Stimulated activated CD4-positive, alpha-beta T cell treated with anti-CD3 and anti-CD28 coated beads, Interleukin-12 subunit alpha, Interleukin-12 subunit beta, amount 100 ng/mL, for 24 hours (primary cell): ENCODE measurements around the gene CCDC187.
"Not testable (repeated sequence)": the region's sequence is repeated elsewhere in the genome, so short reads cannot be mapped to it uniquely, and the experiment has no call there.

Experiments
- DNase-seq, 2 experiments: peaks; one replicate each; pipeline ENCODE4 v3.0.0-alpha.2; 2020; ENCODE audit warnings: low read depth in 2 of 2

Gene CCDC187

GRCh38 chr9:136240941-136241340, 63.0 kb downstream of the CCDC187 start:
- DNase-seq = no peak

- no peak for DNase-seq
Measured at GRCh38 chr9:136239983-136240330, 63.9 kb downstream of the CCDC187 start.

DNA sequence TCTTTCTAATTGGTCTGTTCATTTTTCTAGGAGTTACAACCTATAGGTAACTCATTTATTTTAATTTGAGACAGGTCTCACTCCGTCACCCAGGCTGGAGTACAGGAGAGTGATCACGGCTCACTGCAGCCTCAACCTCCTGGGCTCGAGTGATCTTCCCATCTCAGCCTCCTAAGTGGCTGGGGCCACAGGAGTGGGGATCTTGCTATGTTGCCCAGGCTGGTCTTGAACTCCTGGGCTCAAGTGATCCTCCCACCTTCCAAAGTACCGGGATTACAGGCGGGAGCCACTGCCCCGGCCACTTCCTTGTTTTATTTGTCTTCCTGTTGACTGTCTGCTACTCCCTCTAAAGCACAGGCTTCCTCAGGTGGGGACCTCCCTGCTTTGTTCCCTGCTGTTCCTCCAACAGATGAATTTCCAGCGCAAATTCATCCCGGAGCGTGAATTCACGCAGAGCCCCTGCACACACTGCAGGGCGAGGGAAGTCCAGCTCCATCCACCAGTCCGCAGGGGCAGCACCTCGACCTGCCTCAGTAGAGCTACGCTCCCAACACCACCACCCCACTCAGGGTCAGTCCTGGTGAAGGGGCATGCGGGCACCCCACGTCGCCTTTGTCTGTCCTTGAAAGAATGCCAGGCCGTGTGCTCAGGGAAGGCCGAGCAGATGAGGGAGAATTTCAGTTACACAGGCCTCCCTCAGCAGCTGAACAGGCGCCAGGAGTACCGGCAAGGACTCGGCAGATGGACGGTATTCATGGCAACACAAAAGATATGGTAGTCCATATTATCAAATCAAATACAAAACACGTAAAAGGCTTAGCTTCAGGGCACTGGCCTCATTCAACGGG, 64.5 kb downstream of the CCDC187 start:
- no peak for DNase-seq

DNA sequence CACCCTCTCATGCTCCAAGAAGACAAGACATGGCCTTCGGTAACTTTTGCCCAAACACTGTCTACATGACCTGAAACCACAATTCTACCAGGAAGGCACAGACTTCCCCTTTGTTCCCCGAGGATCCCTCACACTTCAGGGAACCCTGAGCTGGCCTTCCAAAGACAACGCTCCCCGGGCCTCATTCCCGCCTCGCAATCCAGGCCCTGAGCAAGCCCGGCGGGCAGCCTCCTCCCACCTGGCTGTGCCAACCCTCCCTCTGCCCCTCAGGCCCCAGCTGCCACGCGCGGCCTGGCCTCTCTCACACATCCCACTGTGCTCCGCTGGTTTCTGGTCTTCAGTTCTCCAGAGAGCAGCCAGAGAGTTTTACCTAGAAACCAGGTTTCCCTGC, 65.6 kb downstream of the CCDC187 start:
- no peak for DNase-seq

GRCh38 chr9:136237486-136238341, 66.2 kb downstream of the CCDC187 start:
- DNase-seq = no peak

- DNase-seq = not testable (repeated sequence)
Measured at GRCh38 chr9:136236471-136237410, 67.2 kb downstream of the CCDC187 start.

GRCh38 chr9:136235709-136236455, 68.0 kb downstream of the CCDC187 start:
- DNase-seq = no peak

GRCh38 chr9:136235171-136235570, 68.7 kb downstream of the CCDC187 start:
- DNase-seq = no peak

DNA sequence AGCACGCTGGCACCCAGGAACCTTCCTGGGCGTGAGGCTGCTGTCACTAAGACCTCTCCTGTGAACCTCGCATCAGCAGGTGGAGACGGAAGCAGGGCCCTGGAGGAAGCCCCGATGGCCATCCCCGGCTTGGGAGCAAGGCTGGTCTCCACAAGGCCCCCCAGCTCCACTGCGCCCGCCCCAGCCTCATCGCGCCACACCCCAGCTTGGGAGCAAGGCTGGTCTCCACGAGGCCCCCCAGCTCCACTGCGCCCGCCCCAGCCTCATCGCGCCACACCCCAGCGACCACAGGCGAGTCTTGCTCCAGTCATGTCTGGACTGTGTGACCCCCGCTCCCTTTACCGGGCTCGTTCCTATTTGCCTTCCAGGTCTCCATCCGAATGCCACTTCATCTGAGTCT, 69.3 kb downstream of the CCDC187 start:
- no peak for DNase-seq

DNA sequence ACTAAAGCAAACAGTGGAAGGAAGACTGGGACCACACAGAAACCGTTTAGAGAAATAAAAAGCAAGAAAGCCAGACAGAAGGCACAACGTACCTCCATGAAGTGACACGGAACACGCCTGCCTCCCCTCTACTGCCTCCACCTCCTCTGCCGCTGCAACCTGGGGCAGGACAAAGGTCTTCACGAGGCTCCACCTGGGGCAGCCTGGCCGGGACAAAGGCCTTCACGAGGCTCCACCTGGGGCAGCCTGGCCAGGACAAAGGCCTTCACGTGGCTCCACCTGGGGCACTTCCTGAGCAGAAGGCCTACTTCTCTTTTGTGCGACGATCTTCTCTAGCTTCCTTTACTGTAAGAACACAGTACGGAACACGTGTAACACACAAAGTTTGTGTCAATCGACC, 70.0 kb downstream of the CCDC187 start:
- no peak for DNase-seq

DNA sequence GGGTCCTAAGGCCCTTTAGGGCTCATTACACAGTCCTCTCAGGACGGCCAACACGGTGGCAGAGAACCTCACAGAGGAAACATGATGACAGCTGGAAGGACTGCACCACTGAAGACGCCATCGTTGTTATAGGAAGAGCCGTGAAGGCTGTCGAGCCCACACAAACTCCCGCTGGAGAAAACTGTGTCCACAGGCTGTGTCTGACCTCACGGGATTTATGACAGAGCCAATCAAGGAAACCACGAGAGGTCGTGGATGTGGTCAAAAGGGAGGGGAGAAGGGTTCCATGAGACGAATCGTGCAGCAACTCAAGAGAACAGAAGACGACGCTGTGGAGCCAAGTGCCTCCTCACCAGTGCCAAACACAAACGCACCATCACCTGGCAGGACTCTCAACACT, 70.5 kb downstream of the CCDC187 start:
- DNase-seq = no peak

DNA sequence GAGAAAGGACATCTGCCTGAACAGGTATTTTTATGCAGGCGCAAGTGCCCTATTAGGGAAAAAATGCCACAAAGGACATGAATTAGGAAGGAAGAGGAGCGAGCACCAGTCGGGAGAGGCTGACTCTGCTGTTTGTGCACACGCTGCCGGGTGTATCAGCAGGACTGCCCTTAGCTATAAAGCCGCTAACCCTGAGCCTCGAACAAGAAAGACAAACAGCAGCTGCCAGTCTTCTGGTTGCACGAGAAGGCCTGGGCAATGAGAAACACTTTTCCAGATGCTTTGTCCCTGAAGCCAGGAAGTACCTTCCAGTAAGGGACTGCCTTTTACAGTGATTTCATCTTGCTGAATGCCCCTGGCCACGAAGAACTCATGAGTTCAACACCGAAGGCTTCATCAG, 70.9 kb downstream of the CCDC187 start:
- no peak for DNase-seq

- DNase-seq = no peak
Measured at GRCh38 chr9:136231478-136232297, 72.2 kb downstream of the CCDC187 start.

- DNase-seq = no peak
Measured at GRCh38 chr9:136230773-136231172, 73.1 kb downstream of the CCDC187 start.

GRCh38 chr9:136230365-136230764, 73.5 kb downstream of the CCDC187 start:
- no peak for DNase-seq

DNA sequence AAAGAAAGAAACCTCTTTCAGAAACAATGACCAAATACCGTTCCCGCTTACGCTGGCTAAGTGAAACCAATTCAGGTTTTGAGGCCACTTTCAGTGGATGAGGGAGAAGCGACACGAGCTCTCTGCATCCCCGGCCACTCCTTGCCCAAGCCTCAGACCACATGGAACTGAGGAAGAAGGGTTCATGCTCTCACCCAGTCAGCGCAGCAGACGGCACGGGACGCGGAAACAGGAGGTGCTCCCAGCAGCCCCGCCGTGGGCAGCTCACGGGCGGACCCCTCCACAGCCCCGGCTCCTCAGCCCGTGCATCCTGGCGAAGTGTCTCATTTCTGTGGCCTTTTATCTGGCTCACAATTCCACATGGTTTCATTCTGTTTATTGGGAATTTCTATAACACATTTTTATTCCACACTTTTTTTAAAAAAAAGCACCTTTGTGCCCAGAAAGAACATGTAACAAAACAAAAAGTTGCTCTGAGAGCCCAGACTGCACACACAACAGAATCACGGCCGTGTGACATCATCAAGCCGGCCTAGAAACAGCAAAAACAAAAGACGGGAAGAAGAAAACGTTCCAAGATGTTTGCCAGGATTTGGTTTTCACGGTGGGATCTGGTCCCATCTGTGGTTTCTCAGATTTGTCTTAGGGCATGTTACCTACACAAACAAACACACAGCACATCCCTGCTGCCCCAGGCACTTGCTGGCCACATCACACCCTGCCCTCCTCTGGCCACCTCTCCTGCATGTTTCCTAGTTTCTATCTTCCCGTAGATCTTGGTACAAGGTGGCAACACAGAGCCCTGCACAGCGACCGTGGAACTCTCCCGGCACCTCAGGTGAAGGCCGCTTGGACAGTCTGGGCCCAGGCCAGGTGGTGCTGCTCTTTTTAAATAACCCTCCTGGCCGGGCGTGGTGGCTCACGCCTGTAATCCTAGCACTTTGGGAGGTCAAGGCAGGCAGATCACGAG, 74.5 kb downstream of the CCDC187 start:
- no peak for DNase-seq

- no peak for DNase-seq
Measured at GRCh38 chr9:136228107-136228875, 75.6 kb downstream of the CCDC187 start.

GRCh38 chr9:136226680-136227407, 77.0 kb downstream of the CCDC187 start:
- DNase-seq = no peak
